Loucy (cell line): ENCODE results near the gene CHCHD6.

ENCODE experiments used
- H2AFZ ChIP-seq: fragments of 200-600 bp; sonication (generic); 2 replicates; pipeline ENCODE4 v1.6.0; 2016; ENCODE audit warnings: antibody characterized with exemption, mild to moderate bottlenecking, low read length, moderate library complexity
- H3F3A ChIP-seq: fragments of 200-600 bp; 2 replicates; pipeline ENCODE4 v1.6.0; 2016; ENCODE audit warnings: antibody characterized with exemption, low read depth, mild to moderate bottlenecking
- H3K27me3 ChIP-seq: fragments of 200-600 bp; sonication (generic); 2 replicates; pipeline ENCODE4 v1.6.1; 2014; ENCODE audit warnings: low read length, mild to moderate bottlenecking; ENCODE audit not compliant: insufficient read depth, poor library complexity, severe bottlenecking
- H3K36me3 ChIP-seq: fragments of 200-600 bp; sonication (generic); 2 replicates; pipeline ENCODE4 v1.6.1; 2016; ENCODE audit warnings: low read length; ENCODE audit not compliant: insufficient read depth
- H3K4me1 ChIP-seq: fragments of 200-600 bp; sonication (generic); 2 replicates; pipeline ENCODE4 v1.5.1; 2014; ENCODE audit warnings: low read length, mild to moderate bottlenecking; ENCODE audit not compliant: insufficient read depth, poor library complexity, severe bottlenecking
- H3K4me2 ChIP-seq: fragments of 200-600 bp; sonication (generic); 2 replicates; pipeline ENCODE4 v1.6.0; 2014; ENCODE audit warnings: antibody characterized with exemption, low read length, low read depth, mild to moderate bottlenecking; ENCODE audit not compliant: poor library complexity, severe bottlenecking
- H3K4me3 ChIP-seq: fragments of 200-600 bp; sonication (generic); 2 replicates; pipeline ENCODE4 v1.5.1; 2014; ENCODE audit warnings: low read length, mild to moderate bottlenecking, mixed read lengths; ENCODE audit not compliant: poor library complexity, severe bottlenecking
- H3K79me2 ChIP-seq: fragments of 200-600 bp; sonication (generic); 2 replicates; pipeline ENCODE4 v1.6.1; 2014; ENCODE audit warnings: low read length; ENCODE audit not compliant: insufficient read depth
- H3K9ac ChIP-seq: fragments of 200-600 bp; sonication (generic); 2 replicates; pipeline ENCODE4 v1.6.0; 2014; ENCODE audit warnings: mild to moderate bottlenecking, low read depth, low read length, moderate library complexity; ENCODE audit not compliant: poor library complexity, severe bottlenecking
- H3K9me2 ChIP-seq: fragments of 200-600 bp; sonication (generic); replicated peaks from 2 replicates; pipeline ENCODE4 v1.6.1; 2016; ENCODE audit warnings: low read depth, low read length, mixed read lengths
- H3K9me3 ChIP-seq: fragments of 200-600 bp; sonication (generic); 2 replicates; pipeline ENCODE4 v1.6.1; 2014; ENCODE audit warnings: mild to moderate bottlenecking, antibody characterized with exemption, low read length, low read depth; ENCODE audit not compliant: insufficient read depth
- H4K20me1 ChIP-seq: fragments of 200-600 bp; sonication (generic); 2 replicates; pipeline ENCODE4 v1.6.0; 2014; ENCODE audit warnings: antibody characterized with exemption, low read length, mild to moderate bottlenecking; ENCODE audit not compliant: insufficient read depth, poor library complexity, severe bottlenecking
- CTCF ChIP-seq: fragments of 200-600 bp; sonication (generic); conservative IDR thresholded peaks from 2 replicates; pipeline ENCODE4 v1.5.1; 2014; ENCODE audit warnings: mild to moderate bottlenecking, antibody characterized with exemption, low read length
- EZH2phosphoT487 ChIP-seq: fragments of 200-600 bp; IDR thresholded peaks from 2 replicates; pipeline ENCODE4 v1.6.1; 2018; ENCODE audit warnings: antibody characterized with exemption, mild to moderate bottlenecking, moderate library complexity, borderline replicate concordance

CHCHD6 gene

GRCh38 chr3:126684218-126684751 is 19.8 kb upstream of the CHCHD6 start:
- Histone ChIP-seq H2AFZ (no peak overlapping the region), H3F3A (no peaks in the 10 kb centered on the region), H3K4me2 (peak overlapping the region; percentile 15), H3K9me3 (no peaks in the 10 kb centered on the region), H3K4me1 (peaks cover 52% of the 10 kb centered on the region), H4K20me1 (no peaks in the 10 kb centered on the region), H3K4me3 (no peak overlapping the region), H3K27me3 (no peaks in the 10 kb centered on the region), H3K9ac (no peak overlapping the region), H3K79me2 (no peaks in the 10 kb centered on the region), H3K36me3 (no peaks in the 10 kb centered on the region), H3K9me2 (no peaks in the 10 kb centered on the region)
- TF ChIP-seq CTCF (no peak), EZH2phosphoT487 (no peak)

- no peaks in the 10 kb centered on the region for H3K9me3 ChIP-seq
- no peaks in the 10 kb centered on the region for H3K9me2 ChIP-seq
- H3K36me3 ChIP-seq = no peaks in the 10 kb centered on the region
- H3K27me3 ChIP-seq = no peaks in the 10 kb centered on the region
- no peaks in the 10 kb centered on the region for H4K20me1 ChIP-seq
- peaks cover 44% of the 10 kb centered on the region for H3K4me1 ChIP-seq
- no peaks in the 10 kb centered on the region for H3F3A ChIP-seq
- TF ChIP-seq EZH2phosphoT487 (no peak), CTCF (no peak)
- H2AFZ ChIP-seq = no peak overlapping the region; the same call in 1 of the 2 replicates
- no peak overlapping the region for H3K9ac ChIP-seq
- peak overlapping the region; percentile 15 for H3K4me2 ChIP-seq
- no peak overlapping the region for H3K4me3 ChIP-seq
- no peaks in the 10 kb centered on the region for H3K79me2 ChIP-seq
Measured at GRCh38 chr3:126685021-126685420, 19.0 kb upstream of the CHCHD6 start.

- Histone ChIP-seq H3K79me2 (no peaks in the 10 kb centered on the region), H3K4me1 (peaks cover 39% of the 10 kb centered on the region), H3K36me3 (no peaks in the 10 kb centered on the region), H3K9me2 (no peaks in the 10 kb centered on the region), H2AFZ (no peak overlapping the region), H3K4me3 (no peak overlapping the region), H3K9me3 (no peaks in the 10 kb centered on the region), H3K9ac (no peak overlapping the region), H3F3A (no peaks in the 10 kb centered on the region), H3K27me3 (no peaks in the 10 kb centered on the region), H3K4me2 (no peak overlapping the region), H4K20me1 (no peaks in the 10 kb centered on the region)
- TF ChIP-seq EZH2phosphoT487 (no peak), CTCF (no peak)
Measured at GRCh38 chr3:126685493-126685892, 18.5 kb upstream of the CHCHD6 start.
